OCI-LY7 (cell line): ENCODE data around the gene CPNE5.

Experiments used
- EZH2phosphoT487 ChIP-seq: fragments of 200-600 bp; sonication (generic); IDR thresholded peaks from 2 replicates; pipeline ENCODE4 v1.6.1; 2018; ENCODE audit warnings: low read depth, borderline replicate concordance, mild to moderate bottlenecking, mixed run types, antibody characterized with exemption, low read length, moderate library complexity, mixed read lengths
- TF ChIP-seq, protein P1 (sequence below): fragments of 200-600 bp; sonication (generic); conservative IDR thresholded peaks from 2 replicates; pipeline ENCODE4 v1.5.1; 2014; ENCODE audit warnings: mild to moderate bottlenecking, antibody characterized with exemption, low read length, moderate library complexity, mixed read lengths

DNA sequence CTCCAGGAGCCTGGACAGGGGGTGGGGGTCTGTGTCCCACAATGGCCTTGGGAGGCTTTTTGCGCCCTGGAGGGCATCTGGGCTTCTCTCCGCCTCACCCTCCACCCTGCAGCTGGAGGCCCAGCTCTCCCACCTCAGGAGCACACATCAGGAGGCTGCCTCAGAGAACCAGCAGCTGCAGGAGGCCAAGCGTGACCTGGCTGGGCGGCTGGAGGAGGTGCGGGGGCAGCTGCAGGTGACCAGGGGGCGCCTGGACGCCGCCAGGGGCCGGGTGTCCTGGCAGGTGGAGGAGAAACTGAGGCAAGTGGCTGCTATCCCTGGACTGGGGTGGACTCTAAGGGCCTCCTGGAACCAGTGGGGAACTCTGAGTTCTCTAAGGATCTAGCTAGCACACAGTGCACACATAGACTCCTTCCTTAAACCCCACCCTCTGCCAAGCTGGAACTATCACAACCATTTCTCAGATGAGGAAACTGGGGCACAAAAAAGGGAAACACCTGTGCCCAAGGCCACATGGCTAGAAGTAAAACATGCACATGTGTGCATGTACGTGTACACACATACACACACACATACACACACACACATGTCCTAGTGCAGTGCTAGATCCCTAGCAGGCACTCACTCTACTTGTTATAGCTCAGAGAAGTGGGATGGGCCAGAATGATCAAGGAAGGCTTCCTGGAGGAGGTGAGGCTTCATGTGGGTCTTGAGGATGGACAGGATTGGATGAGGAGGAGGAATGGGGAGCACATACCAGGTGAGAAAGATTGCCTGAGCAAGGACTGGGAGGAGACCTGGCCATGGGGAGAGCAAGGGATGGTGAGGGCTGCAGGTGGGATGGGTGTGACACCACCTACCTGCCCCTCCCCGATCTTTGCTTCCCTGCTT lies 118.7 kb downstream of the CPNE5 start:
- TF ChIP-seq, protein P1, sequence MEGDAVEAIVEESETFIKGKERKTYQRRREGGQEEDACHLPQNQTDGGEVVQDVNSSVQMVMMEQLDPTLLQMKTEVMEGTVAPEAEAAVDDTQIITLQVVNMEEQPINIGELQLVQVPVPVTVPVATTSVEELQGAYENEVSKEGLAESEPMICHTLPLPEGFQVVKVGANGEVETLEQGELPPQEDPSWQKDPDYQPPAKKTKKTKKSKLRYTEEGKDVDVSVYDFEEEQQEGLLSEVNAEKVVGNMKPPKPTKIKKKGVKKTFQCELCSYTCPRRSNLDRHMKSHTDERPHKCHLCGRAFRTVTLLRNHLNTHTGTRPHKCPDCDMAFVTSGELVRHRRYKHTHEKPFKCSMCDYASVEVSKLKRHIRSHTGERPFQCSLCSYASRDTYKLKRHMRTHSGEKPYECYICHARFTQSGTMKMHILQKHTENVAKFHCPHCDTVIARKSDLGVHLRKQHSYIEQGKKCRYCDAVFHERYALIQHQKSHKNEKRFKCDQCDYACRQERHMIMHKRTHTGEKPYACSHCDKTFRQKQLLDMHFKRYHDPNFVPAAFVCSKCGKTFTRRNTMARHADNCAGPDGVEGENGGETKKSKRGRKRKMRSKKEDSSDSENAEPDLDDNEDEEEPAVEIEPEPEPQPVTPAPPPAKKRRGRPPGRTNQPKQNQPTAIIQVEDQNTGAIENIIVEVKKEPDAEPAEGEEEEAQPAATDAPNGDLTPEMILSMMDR: no peak
- no peak for TF ChIP-seq EZH2phosphoT487
